Measurements from ENCODE around the gene ASPA. TPM values are rescaled to one million over a fixed set of nuclear protein-coding genes. Genes with fewer than 3 reads are reported as not detected.

The ASPA gene
- total and polyA plus RNA-seq, 2 experiments from 2014 or later: 0.16 TPM; not detected in 1

- Histone ChIP-seq H3K4me1 (ENCODE audit: insufficient read depth) (no peaks in the 10 kb centered on the region), H3K27ac (no peak overlapping the region), H3K79me2 (ENCODE audit: insufficient read depth) (no peaks in the 10 kb centered on the region), H3K4me3 (no peak overlapping the region), H3K9ac (no peak overlapping the region), H3K27me3 (replicated peaks; ENCODE audit: insufficient read depth) (no peaks in the 10 kb centered on the region), H4K20me1 (ENCODE audit: insufficient read depth) (no peaks in the 10 kb centered on the region), H3K9me2 (ENCODE audit: insufficient read depth) (no peaks in the 10 kb centered on the region), H3K9me3 (ENCODE audit: low read depth) (no peaks in the 10 kb centered on the region), H3F3A (ENCODE audit: insufficient read depth) (no peaks in the 10 kb centered on the region), H3K36me3 (ENCODE audit: low read depth) (no peaks in the 10 kb centered on the region), H2AFZ (no peak overlapping the region), H3K4me2 (ENCODE audit: unreplicated experiment) (no peak overlapping the region)
- no peak for TF ChIP-seq EZH2 (IDR thresholded peaks at IDR 0.05; ENCODE audit: insufficient read depth, poor library complexity, severe bottlenecking)
- no peak for TF ChIP-seq EZH2phosphoT487 (IDR thresholded peaks at IDR 0.05; ENCODE audit: insufficient read depth, low read depth)
- in situ Hi-C loops (cut with MboI): no loop called here
- DNase-seq: no peak
- WGBS, 2 experiments (ENCODE audit: low coverage in 1 of 2, low lambda C conversion rate in 2 of 2, missing lambda C conversion rate in 2 of 2): 80 to 85% methylated on average over 10 of the region's 10 CpGs
Observed at GRCh38 chr17:3543453-3543852, 67.7 kb downstream of the ASPA start.

GRCh38 chr17:3544365-3544764 is 68.6 kb downstream of the ASPA start:
- H3K36me3 ChIP-seq (ENCODE audit: low read depth): no peaks in the 10 kb centered on the region
- H3K79me2 ChIP-seq (ENCODE audit: insufficient read depth): no peaks in the 10 kb centered on the region
- no peaks in the 10 kb centered on the region for H3K9me3 ChIP-seq (ENCODE audit: low read depth)
- H3K4me1 ChIP-seq (ENCODE audit: insufficient read depth): no peaks in the 10 kb centered on the region
- H4K20me1 ChIP-seq (ENCODE audit: insufficient read depth): no peaks in the 10 kb centered on the region
- in situ Hi-C loops (cut with MboI): no loop called here
- H3F3A ChIP-seq (ENCODE audit: insufficient read depth): no peaks in the 10 kb centered on the region
- H3K4me2 ChIP-seq (ENCODE audit: unreplicated experiment): no peak overlapping the region
- no peak overlapping the region for H3K4me3 ChIP-seq
- H3K9ac ChIP-seq: no peak overlapping the region
- DNase-seq: no peak
- no peaks in the 10 kb centered on the region for H3K27me3 ChIP-seq (replicated peaks; ENCODE audit: insufficient read depth)
- H3K9me2 ChIP-seq (ENCODE audit: insufficient read depth): no peaks in the 10 kb centered on the region
- TF ChIP-seq EZH2phosphoT487 (IDR thresholded peaks at IDR 0.05; ENCODE audit: insufficient read depth, low read depth): no peak
- no peak for TF ChIP-seq EZH2 (IDR thresholded peaks at IDR 0.05; ENCODE audit: insufficient read depth, poor library complexity, severe bottlenecking)
- H3K27ac ChIP-seq: no peak overlapping the region
- 70 to 75% methylated on average over 5 of the region's 5 CpGs for WGBS, 2 experiments (ENCODE audit: low coverage in 1 of 2, low lambda C conversion rate in 2 of 2, missing lambda C conversion rate in 2 of 2)
- H2AFZ ChIP-seq: no peak overlapping the region

- H3K79me2 ChIP-seq (ENCODE audit: insufficient read depth): no peaks in the 10 kb centered on the region
- no peaks in the 10 kb centered on the region for H3F3A ChIP-seq (ENCODE audit: insufficient read depth)
- in situ Hi-C loops (cut with MboI): no loop called here
- 40 to 41% methylated on average over 9 of the region's 9 CpGs for WGBS, 2 experiments (ENCODE audit: low coverage in 1 of 2, low lambda C conversion rate in 2 of 2, missing lambda C conversion rate in 2 of 2)
- H3K36me3 ChIP-seq (ENCODE audit: low read depth): no peaks in the 10 kb centered on the region
- H3K9ac ChIP-seq: no peak overlapping the region
- no peaks in the 10 kb centered on the region for H4K20me1 ChIP-seq (ENCODE audit: insufficient read depth)
- TF ChIP-seq EZH2phosphoT487 (IDR thresholded peaks at IDR 0.05; ENCODE audit: insufficient read depth, low read depth) (no peak), EZH2 (IDR thresholded peaks at IDR 0.05; ENCODE audit: insufficient read depth, poor library complexity, severe bottlenecking) (no peak)
- no peak overlapping the region for H2AFZ ChIP-seq
- no peak for DNase-seq
- H3K9me2 ChIP-seq (ENCODE audit: insufficient read depth): no peaks in the 10 kb centered on the region
- no peak overlapping the region for H3K4me3 ChIP-seq
- H3K4me2 ChIP-seq (ENCODE audit: unreplicated experiment): no peak overlapping the region
- no peaks in the 10 kb centered on the region for H3K27me3 ChIP-seq (replicated peaks; ENCODE audit: insufficient read depth)
- no peaks in the 10 kb centered on the region for H3K4me1 ChIP-seq (ENCODE audit: insufficient read depth)
- H3K27ac ChIP-seq: no peak overlapping the region
- no peaks in the 10 kb centered on the region for H3K9me3 ChIP-seq (ENCODE audit: low read depth)
Observed at GRCh38 chr17:3545151-3545550, 69.4 kb downstream of the ASPA start.

GRCh38 chr17:3546521-3546920 is 70.7 kb downstream of the ASPA start:
- 91 to 100% methylated on average over 5 of the region's 5 CpGs for whole genome bisulfite sequencing, 2 experiments (ENCODE audit: low coverage in 1 of 2, low lambda C conversion rate in 2 of 2, missing lambda C conversion rate in 2 of 2)
- H3K36me3 ChIP-seq (ENCODE audit: low read depth): no peaks in the 10 kb centered on the region
- no peak for TF ChIP-seq EZH2phosphoT487 (IDR thresholded peaks at IDR 0.05; ENCODE audit: insufficient read depth, low read depth)

GRCh38 chr17:3546997-3547396 is 71.2 kb downstream of the ASPA start:
- Histone ChIP-seq H3K4me2 (ENCODE audit: unreplicated experiment) (no peak overlapping the region), H3K27ac (no peak overlapping the region), H3K9me3 (ENCODE audit: low read depth) (no peaks in the 10 kb centered on the region), H4K20me1 (ENCODE audit: insufficient read depth) (no peaks in the 10 kb centered on the region), H3K4me1 (ENCODE audit: insufficient read depth) (peaks cover 6% of the 10 kb centered on the region), H3K9me2 (ENCODE audit: insufficient read depth) (no peaks in the 10 kb centered on the region), H3K36me3 (ENCODE audit: low read depth) (no peaks in the 10 kb centered on the region), H3F3A (ENCODE audit: insufficient read depth) (peaks cover 9% of the 10 kb centered on the region; the same call in 1 of the 2 replicates), H3K9ac (no peak overlapping the region), H3K27me3 (replicated peaks; ENCODE audit: insufficient read depth) (no peaks in the 10 kb centered on the region), H3K79me2 (ENCODE audit: insufficient read depth) (no peaks in the 10 kb centered on the region), H2AFZ (no peak overlapping the region), H3K4me3 (no peak overlapping the region)
- WGBS, 2 experiments (ENCODE audit: low coverage in 1 of 2, low lambda C conversion rate in 2 of 2, missing lambda C conversion rate in 2 of 2): 86 to 91% methylated on average over 8 of the region's 8 CpGs
- in situ Hi-C loops (cut with MboI): no loop called here
- no peak for DNase-seq
- TF ChIP-seq EZH2 (IDR thresholded peaks at IDR 0.05; ENCODE audit: insufficient read depth, poor library complexity, severe bottlenecking) (no peak), EZH2phosphoT487 (IDR thresholded peaks at IDR 0.05; ENCODE audit: insufficient read depth, low read depth) (no peak)

More at GRCh38 chr17:3546521-3546920, 70.7 kb downstream of the ASPA start:
- H3K9me3 ChIP-seq (ENCODE audit: low read depth): no peaks in the 10 kb centered on the region
- H3K9ac ChIP-seq: no peak overlapping the region
- no peaks in the 10 kb centered on the region for H3K79me2 ChIP-seq (ENCODE audit: insufficient read depth)
- peaks cover 9% of the 10 kb centered on the region; the same call in 1 of the 2 replicates for H3F3A ChIP-seq (ENCODE audit: insufficient read depth)
- no peak overlapping the region for H3K27ac ChIP-seq
- H3K4me2 ChIP-seq (ENCODE audit: unreplicated experiment): no peak overlapping the region
- no peaks in the 10 kb centered on the region for H3K27me3 ChIP-seq (replicated peaks; ENCODE audit: insufficient read depth)
- H4K20me1 ChIP-seq (ENCODE audit: insufficient read depth): no peaks in the 10 kb centered on the region
- in situ Hi-C loops (cut with MboI): no loop called here
- no peaks in the 10 kb centered on the region for H3K9me2 ChIP-seq (ENCODE audit: insufficient read depth)
- no peak overlapping the region for H2AFZ ChIP-seq
- DNase-seq: no peak
- H3K4me1 ChIP-seq (ENCODE audit: insufficient read depth): peaks cover 6% of the 10 kb centered on the region
- H3K4me3 ChIP-seq: no peak overlapping the region
